Dendritic cell treated with granulocyte-macrophage colony-stimulating factor and Interleukin-4, amounts not matched to agents 40 ng/mL and 50 ng/mL, for 4 days (primary cell): ENCODE results near the gene FYTTD1.

Source experiments
- H3K27ac Mint-ChIP-seq: one replicate; pipeline ENCODE4 v1.8.0; 2022; ENCODE audit warnings: mild to moderate bottlenecking, mixed read lengths
- H3K27me3 Mint-ChIP-seq: one replicate; pipeline ENCODE4 v1.8.0; 2022; ENCODE audit warnings: mild to moderate bottlenecking, mixed read lengths
- H3K36me3 Mint-ChIP-seq: one replicate; pipeline ENCODE4 v1.8.0; 2022; ENCODE audit warnings: low read depth, mixed read lengths
- H3K4me1 Mint-ChIP-seq: one replicate; pipeline ENCODE4 v1.8.0; 2022; ENCODE audit warnings: low read depth, mixed read lengths
- H3K4me3 Mint-ChIP-seq: one replicate; pipeline ENCODE4 v1.8.0; 2022; ENCODE audit warnings: mild to moderate bottlenecking, moderate library complexity, mixed read lengths
- H3K9me3 Mint-ChIP-seq: one replicate; pipeline ENCODE4 v1.8.0; 2022; ENCODE audit warnings: mixed read lengths
- intact Hi-C: fragments of 100-400 bp; cut with micrococcal nuclease; formaldehyde crosslinking; loops from one replicate; pipeline ENCODE4 v1.15.0; 2022

Gene FYTTD1

GRCh38 chr3:197749315-197749600 lies 425 bp upstream of the FYTTD1 start:
- intact Hi-C loops: loop anchor here (1.0 kb wide), 1 partner anchor 13 kb away; the partner anchor contains the start of gene RUBCN
- Mint-ChIP-seq H3K27ac (peak overlapping the region; percentile 93), H3K27me3 (peaks cover 14% of the 10 kb centered on the region), H3K36me3 (peaks cover 12% of the 10 kb centered on the region), H3K4me3 (peak overlapping the region; percentile 99), H3K9me3 (no peaks in the 10 kb centered on the region), H3K4me1 (peaks cover 50% of the 10 kb centered on the region)

- intact Hi-C loops: loop anchor here (5.0 kb wide), 1 partner anchor 42 kb away; the partner anchor contains the start of gene LRCH3
- peaks cover 49% of the 10 kb centered on the region for H3K4me1 Mint-ChIP-seq
- peaks cover 13% of the 10 kb centered on the region for H3K36me3 Mint-ChIP-seq
- H3K4me3 Mint-ChIP-seq: peak overlapping the region; percentile 99
- H3K9me3 Mint-ChIP-seq: peaks cover under 1% of the 10 kb centered on the region
- peaks cover 12% of the 10 kb centered on the region for H3K27me3 Mint-ChIP-seq
- peak overlapping the region; percentile 93 for H3K27ac Mint-ChIP-seq
These were observed 731 bp downstream of the FYTTD1 start for GRCh38 chr3:197750396-197750831.

- Mint-ChIP-seq H3K4me3 (peak overlapping the region; percentile 99), H3K36me3 (peaks cover 20% of the 10 kb centered on the region), H3K4me1 (peaks cover 42% of the 10 kb centered on the region), H3K27ac (peak overlapping the region; percentile 93), H3K9me3 (peaks cover 7% of the 10 kb centered on the region), H3K27me3 (peaks cover 8% of the 10 kb centered on the region)
- intact Hi-C loops: loop anchor here (5.0 kb wide), 1 partner anchor 41 kb away; the partner anchor contains the start of gene LRCH3
These were observed 1.4 kb downstream of the FYTTD1 start for GRCh38 chr3:197750858-197751737.

GRCh38 chr3:197752107-197752506 lies 2.4 kb downstream of the FYTTD1 start:
- intact Hi-C loops: loop anchor here (5.0 kb wide), 1 partner anchor 40 kb away; the partner anchor contains the start of gene LRCH3
- Mint-ChIP-seq H3K4me3 (peak overlapping the region; percentile 39), H3K4me1 (peaks cover 36% of the 10 kb centered on the region), H3K9me3 (peaks cover 7% of the 10 kb centered on the region), H3K36me3 (peaks cover 26% of the 10 kb centered on the region), H3K27ac (no peak overlapping the region), H3K27me3 (peaks cover 8% of the 10 kb centered on the region)

- no peak overlapping the region for H3K27ac Mint-ChIP-seq
- peaks cover 33% of the 10 kb centered on the region for H3K4me1 Mint-ChIP-seq
- no peak overlapping the region for H3K4me3 Mint-ChIP-seq
- peaks cover 26% of the 10 kb centered on the region for H3K36me3 Mint-ChIP-seq
- H3K9me3 Mint-ChIP-seq: peaks cover 7% of the 10 kb centered on the region
- intact Hi-C loops: loop anchor here (5.0 kb wide), 1 partner anchor 39 kb away; the partner anchor contains the start of gene LRCH3
- peaks cover 8% of the 10 kb centered on the region for H3K27me3 Mint-ChIP-seq
These were observed 3.6 kb downstream of the FYTTD1 start for GRCh38 chr3:197753263-197753662.

- intact Hi-C loops: no loop called here
- Mint-ChIP-seq H3K27me3 (no peaks in the 10 kb centered on the region), H3K27ac (no peak overlapping the region), H3K36me3 (peaks cover 13% of the 10 kb centered on the region), H3K4me3 (no peak overlapping the region), H3K4me1 (peaks cover 7% of the 10 kb centered on the region), H3K9me3 (peaks cover 7% of the 10 kb centered on the region)
These were observed 7.0 kb downstream of the FYTTD1 start for GRCh38 chr3:197756704-197757103.

- H3K36me3 Mint-ChIP-seq: peaks cover 13% of the 10 kb centered on the region
- no peaks in the 10 kb centered on the region for H3K27me3 Mint-ChIP-seq
These were observed 8.8 kb downstream of the FYTTD1 start for GRCh38 chr3:197758512-197758911.

GRCh38 chr3:197761784-197762183 lies 12.1 kb downstream of the FYTTD1 start:
- no peaks in the 10 kb centered on the region for H3K9me3 Mint-ChIP-seq
- no peak overlapping the region for H3K4me3 Mint-ChIP-seq
- H3K27me3 Mint-ChIP-seq: no peaks in the 10 kb centered on the region
- intact Hi-C loops: no loop called here
- no peaks in the 10 kb centered on the region for H3K4me1 Mint-ChIP-seq
- H3K27ac Mint-ChIP-seq: no peak overlapping the region
- H3K36me3 Mint-ChIP-seq: peaks cover 8% of the 10 kb centered on the region

More at GRCh38 chr3:197758512-197758911, 8.8 kb downstream of the FYTTD1 start:
- intact Hi-C loops: no loop called here
- Mint-ChIP-seq H3K27ac (no peak overlapping the region), H3K4me1 (no peaks in the 10 kb centered on the region), H3K4me3 (no peak overlapping the region), H3K9me3 (peaks cover 7% of the 10 kb centered on the region)

GRCh38 chr3:197775317-197775716 lies 25.6 kb downstream of the FYTTD1 start:
- Mint-ChIP-seq H3K27ac (no peak overlapping the region), H3K9me3 (no peaks in the 10 kb centered on the region), H3K4me3 (no peak overlapping the region), H3K36me3 (peaks cover 95% of the 10 kb centered on the region), H3K4me1 (no peaks in the 10 kb centered on the region), H3K27me3 (no peaks in the 10 kb centered on the region)
- intact Hi-C loops: no loop called here

GRCh38 chr3:197782230-197782629 lies 32.5 kb downstream of the FYTTD1 start:
- intact Hi-C loops: no loop called here
- Mint-ChIP-seq H3K27me3 (no peaks in the 10 kb centered on the region), H3K4me1 (peaks cover 1% of the 10 kb centered on the region), H3K27ac (no peak overlapping the region), H3K4me3 (no peak overlapping the region), H3K36me3 (peaks cover 64% of the 10 kb centered on the region), H3K9me3 (no peaks in the 10 kb centered on the region)

GRCh38 chr3:197784019-197784585 lies 34.4 kb downstream of the FYTTD1 start:
- Mint-ChIP-seq H3K36me3 (peaks cover 48% of the 10 kb centered on the region), H3K9me3 (no peaks in the 10 kb centered on the region), H3K4me3 (no peak overlapping the region), H3K4me1 (peaks cover 8% of the 10 kb centered on the region), H3K27me3 (no peaks in the 10 kb centered on the region), H3K27ac (no peak overlapping the region)
- intact Hi-C loops: no loop called here

- H3K4me1 Mint-ChIP-seq: peaks cover 16% of the 10 kb centered on the region
- H3K27ac Mint-ChIP-seq: no peak overlapping the region
- intact Hi-C loops: no loop called here
- no peak overlapping the region for H3K4me3 Mint-ChIP-seq
- peaks cover 32% of the 10 kb centered on the region for H3K36me3 Mint-ChIP-seq
- no peaks in the 10 kb centered on the region for H3K9me3 Mint-ChIP-seq
- no peaks in the 10 kb centered on the region for H3K27me3 Mint-ChIP-seq
These were observed 37.7 kb downstream of the FYTTD1 start for GRCh38 chr3:197787412-197787811.

GRCh38 chr3:197789309-197789708 lies 39.6 kb downstream of the FYTTD1 start:
- intact Hi-C loops: no loop called here
- peaks cover 16% of the 10 kb centered on the region for H3K4me1 Mint-ChIP-seq
- no peaks in the 10 kb centered on the region for H3K9me3 Mint-ChIP-seq
- H3K27ac Mint-ChIP-seq: no peak overlapping the region
- peaks cover 18% of the 10 kb centered on the region for H3K36me3 Mint-ChIP-seq
- no peaks in the 10 kb centered on the region for H3K27me3 Mint-ChIP-seq
- H3K4me3 Mint-ChIP-seq: no peak overlapping the region

- intact Hi-C loops: loop anchor here (5.0 kb wide), 2 partner anchors 38 to 53 kb away; partner anchors contain the start of gene RUBCN
- Mint-ChIP-seq H3K27ac (no peak overlapping the region), H3K4me1 (peaks cover 21% of the 10 kb centered on the region), H3K4me3 (peak overlapping the region; percentile 98), H3K36me3 (peaks cover 15% of the 10 kb centered on the region), H3K27me3 (no peaks in the 10 kb centered on the region), H3K9me3 (no peaks in the 10 kb centered on the region)
These were observed 40.4 kb downstream of the FYTTD1 start for GRCh38 chr3:197790033-197790432.
